HL-60 (cell line): ENCODE data around the gene DSCAML1.

ENCODE experiments used
- DNase-seq, 2 experiments: peaks; one replicate each; pipeline ENCODE4 v3.0.0-alpha.2; 2010 to 2020; ENCODE audit warnings: low read depth in 1 of 2, low spot score in 1 of 2
- H3K27ac ChIP-seq: fragments of 250-450 bp; sonication (Bioruptor Pico); replicated peaks from 2 replicates; pipeline ENCODE4 v1.5.1; 2020; ENCODE audit warnings: mild to moderate bottlenecking, moderate library complexity
- H3K27me3 ChIP-seq: fragments of 250-450 bp; sonication (Bioruptor Pico); 2 replicates; pipeline ENCODE4 v1.5.1; 2021; ENCODE audit warnings: mild to moderate bottlenecking, moderate library complexity; ENCODE audit not compliant: insufficient read depth, poor library complexity, severe bottlenecking
- H3K4me3 ChIP-seq: replicated peaks from 2 replicates; pipeline ENCODE4 v1.5.1; 2011; ENCODE audit warnings: mild to moderate bottlenecking, control low read depth, low read length; ENCODE audit not compliant: insufficient read depth
- CTCF ChIP-seq: IDR thresholded peaks from one replicate; pipeline ENCODE4 v1.5.1; 2011; ENCODE audit warnings: low read length, control low read depth, inconsistent platforms; ENCODE audit not compliant: insufficient read depth
- GABPA ChIP-seq: IDR thresholded peaks from 2 replicates; pipeline ENCODE4 v1.6.1; 2012; ENCODE audit warnings: low read depth
- POLR2AphosphoS5 ChIP-seq: IDR thresholded peaks from 2 replicates; pipeline ENCODE4 v1.6.1; 2012; ENCODE audit warnings: low read depth
- REST ChIP-seq: IDR thresholded peaks from 2 replicates; pipeline ENCODE4 v1.6.1; 2012; ENCODE audit warnings: low read depth; ENCODE audit not compliant: insufficient replicate concordance
- SPI1 ChIP-seq: IDR thresholded peaks from 2 replicates; pipeline ENCODE4 v1.6.1; 2012; ENCODE audit warnings: low read depth, mild to moderate bottlenecking, borderline replicate concordance

The DSCAML1 gene

GRCh38 chr11:117652521-117652920 lies 144.5 kb downstream of the DSCAML1 start:
- H3K4me3 ChIP-seq, result no peak overlapping the region
- no peak for DNase-seq
- H3K27me3 ChIP-seq, result no peaks in the 10 kb centered on the region
- TF ChIP-seq GABPA, result no peak
- TF ChIP-seq REST, result no peak
- TF ChIP-seq CTCF, result no peak
- TF ChIP-seq SPI1, result no peak
- no peak for TF ChIP-seq POLR2AphosphoS5
- H3K27ac ChIP-seq, result no peak overlapping the region

GRCh38 chr11:117649296-117650055 lies 147.5 kb downstream of the DSCAML1 start:
- Histone ChIP-seq H3K27me3 (no peaks in the 10 kb centered on the region), H3K4me3 (no peak overlapping the region), H3K27ac (no peak overlapping the region)
- TF ChIP-seq REST, result no peak
- TF ChIP-seq CTCF, result no peak
- TF ChIP-seq GABPA, result no peak
- TF ChIP-seq SPI1, result no peak
- TF ChIP-seq POLR2AphosphoS5, result no peak
- no peak for DNase-seq

GRCh38 chr11:117647872-117648271 lies 149.1 kb downstream of the DSCAML1 start:
- DNase-seq, result no peak

More at GRCh38 chr11:117647872-117648271, 149.1 kb downstream of the DSCAML1 start:
- Histone ChIP-seq H3K27me3 (no peaks in the 10 kb centered on the region), H3K4me3 (no peak overlapping the region), H3K27ac (no peak overlapping the region)
- TF ChIP-seq POLR2AphosphoS5 (no peak), GABPA (no peak), SPI1 (no peak), REST (no peak), CTCF (no peak)
